Stimulated activated CD4-positive, alpha-beta T cell treated with anti-CD3 and anti-CD28 coated beads, Interleukin-15, amount 100 ng/mL, for 1 hour (primary cell): Measurements from ENCODE around the gene MEGF9.
"Not testable (repeated sequence)": the region's sequence is repeated elsewhere in the genome, so short reads cannot be mapped to it uniquely, and the experiment has no call there.

Source experiments
- DNase-seq, 2 donors: peaks; one replicate each; pipeline ENCODE4 v3.0.0-alpha.2; 2020; ENCODE audit warnings: low read depth in 1 of 2, low spot score in 1 of 2

MEGF9 gene

DNA sequence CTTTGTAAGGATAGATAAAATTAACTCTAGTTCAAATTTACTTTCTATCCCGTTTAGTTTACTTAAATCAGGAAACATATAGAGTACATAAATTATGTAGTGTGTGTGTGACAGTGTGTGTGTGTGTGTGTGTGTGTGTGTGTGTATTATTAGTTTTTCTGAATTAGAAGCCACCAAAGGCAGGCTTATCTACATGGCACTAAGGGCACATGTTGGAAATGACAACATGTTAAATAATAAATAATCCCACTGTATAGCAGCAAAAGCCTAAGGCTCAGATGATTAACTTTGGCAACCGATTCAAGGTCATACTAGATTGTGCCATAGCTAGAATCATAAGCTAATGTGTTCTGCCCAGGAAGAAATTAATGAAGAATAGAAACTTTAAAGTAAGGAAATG is 54.6 kb downstream of the MEGF9 start:
- no peak for DNase-seq

DNA sequence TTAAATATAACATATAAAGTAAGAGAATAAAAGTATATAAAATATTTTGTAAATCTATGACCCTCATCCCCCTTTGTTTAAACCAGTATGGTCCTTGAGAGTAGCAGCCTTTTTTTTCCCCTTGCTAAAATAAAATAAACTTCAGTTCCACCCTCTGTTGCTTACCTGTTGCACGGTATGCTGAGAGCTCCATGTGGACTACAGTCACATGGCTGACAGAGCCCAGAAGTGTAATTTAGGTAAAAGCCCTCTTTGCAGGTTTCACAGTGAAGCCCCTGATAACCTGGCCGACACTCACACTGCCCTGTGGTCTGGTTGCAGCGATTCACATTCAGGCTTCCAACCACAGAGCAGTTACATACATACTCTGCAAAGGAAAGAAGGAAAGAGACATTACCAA is 55.1 kb downstream of the MEGF9 start:
- no peak for DNase-seq

DNA sequence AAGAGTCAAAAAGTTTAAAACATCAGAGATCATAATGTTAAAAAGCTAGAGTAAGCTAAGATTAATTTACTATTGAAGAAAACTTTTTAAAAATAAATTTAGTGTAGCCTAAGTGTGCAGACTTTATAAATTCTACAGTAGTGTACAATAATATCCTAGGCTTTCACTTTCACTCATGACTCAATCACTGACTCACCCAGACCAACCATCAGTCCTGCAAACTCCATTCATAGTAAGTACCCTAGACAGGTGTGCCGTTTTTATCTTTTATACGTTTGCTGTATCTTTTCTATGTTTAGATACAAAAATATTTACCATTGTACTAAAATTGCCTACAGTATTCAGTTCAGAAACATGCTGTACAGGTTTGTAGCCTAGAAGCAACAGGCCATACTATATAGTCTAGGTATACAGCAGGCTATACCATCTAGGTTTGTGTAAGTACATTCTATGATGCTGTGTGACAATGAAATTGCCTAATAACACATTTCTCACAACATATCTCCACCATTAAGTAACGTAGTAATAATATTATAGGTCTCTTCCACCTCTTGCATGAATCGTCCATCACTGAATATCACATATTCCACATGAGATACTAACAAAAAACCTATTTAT is 59.2 kb downstream of the MEGF9 start:
- DNase-seq: no peak

DNA sequence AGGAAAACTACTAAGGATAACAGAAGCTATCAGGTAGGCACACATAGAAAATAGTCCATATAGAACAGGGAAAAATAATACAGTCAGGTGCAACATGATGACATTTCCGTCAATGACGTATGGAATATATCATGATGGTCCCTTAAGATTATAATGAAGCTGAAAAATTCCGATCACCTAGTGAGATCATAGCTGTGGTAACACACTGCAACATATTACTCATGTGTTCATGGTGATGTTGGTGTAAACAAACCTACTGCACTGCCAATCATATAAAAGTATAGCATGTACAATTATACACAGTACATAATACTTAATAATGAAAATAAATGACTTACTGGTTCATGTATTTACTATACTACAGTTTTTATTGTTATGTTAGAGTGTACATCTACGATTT is 60.0 kb downstream of the MEGF9 start:
- no peak for DNase-seq

DNA sequence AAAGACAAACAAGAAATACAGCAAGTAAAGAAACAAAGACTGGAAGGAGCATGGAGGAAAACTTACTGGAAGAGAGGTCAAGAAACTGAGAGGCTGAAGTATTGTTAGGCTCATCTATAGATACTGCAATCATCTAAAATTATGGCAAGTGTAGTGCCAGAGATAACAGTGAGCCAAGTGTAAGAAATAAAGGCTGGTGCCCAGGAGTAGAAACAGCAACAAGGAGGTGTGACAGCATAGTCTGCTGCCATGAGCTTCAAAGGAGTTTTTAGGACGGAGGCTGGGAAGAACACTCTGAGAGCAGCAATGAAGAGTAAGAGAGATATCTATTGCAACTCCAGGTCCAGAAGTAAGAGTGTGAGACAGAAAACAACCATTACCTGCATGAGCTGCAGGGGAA is 60.5 kb downstream of the MEGF9 start:
- no peak for DNase-seq

DNA sequence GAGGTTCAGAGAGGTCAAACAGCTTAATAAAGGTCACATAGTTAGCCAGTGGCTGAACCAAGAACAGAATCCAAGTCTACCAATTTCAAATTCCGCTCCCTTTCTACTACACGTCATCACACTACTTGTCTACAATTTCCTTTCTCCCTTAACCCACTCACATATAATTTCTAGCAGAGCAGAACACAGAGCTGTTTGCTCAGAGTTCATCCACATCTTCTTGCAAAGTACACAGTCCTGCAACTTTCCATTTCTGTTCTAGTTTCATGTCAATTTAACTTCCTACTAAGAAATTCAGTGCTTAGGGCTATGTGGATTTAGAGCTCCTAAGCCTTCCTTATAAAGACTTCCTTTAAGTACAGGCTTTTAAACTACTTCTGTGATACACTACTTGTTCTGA is 61.3 kb downstream of the MEGF9 start:
- DNase-seq: no peak

DNA sequence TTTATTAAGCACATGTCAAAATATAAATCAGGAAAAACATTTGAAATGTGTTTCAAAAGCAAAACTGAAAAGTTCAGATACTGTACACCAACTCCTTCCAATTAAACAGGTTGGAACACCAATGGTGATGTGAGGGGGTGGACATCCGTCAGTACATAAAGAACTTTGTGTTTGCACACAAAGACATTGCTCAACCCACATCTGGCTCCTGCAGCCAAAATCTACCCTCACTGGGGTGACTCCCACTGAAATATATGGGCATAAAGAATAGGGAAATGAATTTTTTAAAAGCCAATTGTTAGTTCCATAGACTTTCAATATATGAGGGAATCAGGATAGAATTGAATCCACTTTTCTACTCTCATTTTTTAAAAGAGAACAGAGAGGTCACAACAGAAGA is 63.9 kb downstream of the MEGF9 start:
- no peak for DNase-seq

DNA sequence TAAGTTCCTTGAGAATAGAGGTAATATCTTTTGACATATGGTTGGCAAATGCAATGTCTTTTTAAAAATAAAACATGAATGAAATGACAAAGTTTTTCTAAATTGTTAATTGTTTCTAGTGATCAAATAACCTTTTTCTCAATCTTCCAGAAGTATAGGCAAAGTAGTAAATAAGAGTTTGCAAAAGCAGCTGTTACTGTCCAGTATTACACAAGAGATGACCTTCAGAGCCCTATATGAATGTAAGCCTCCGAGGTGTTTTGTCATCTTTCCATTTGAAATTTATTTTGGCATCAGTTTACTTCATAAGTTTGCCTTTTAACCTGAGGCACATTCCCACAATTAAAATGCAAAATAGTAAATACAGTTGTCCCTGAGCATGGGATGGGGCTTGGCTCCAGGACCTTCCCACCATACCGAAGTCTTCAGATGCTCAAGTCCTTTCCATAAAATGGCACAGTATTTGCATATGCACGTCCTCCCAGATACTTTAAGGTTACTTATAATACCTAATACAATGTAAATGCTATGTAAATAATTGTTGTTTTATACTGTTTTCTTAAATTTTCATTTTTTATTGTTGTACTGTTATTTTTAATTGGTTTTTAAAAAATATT is 65.6 kb downstream of the MEGF9 start:
- no peak for DNase-seq

DNA sequence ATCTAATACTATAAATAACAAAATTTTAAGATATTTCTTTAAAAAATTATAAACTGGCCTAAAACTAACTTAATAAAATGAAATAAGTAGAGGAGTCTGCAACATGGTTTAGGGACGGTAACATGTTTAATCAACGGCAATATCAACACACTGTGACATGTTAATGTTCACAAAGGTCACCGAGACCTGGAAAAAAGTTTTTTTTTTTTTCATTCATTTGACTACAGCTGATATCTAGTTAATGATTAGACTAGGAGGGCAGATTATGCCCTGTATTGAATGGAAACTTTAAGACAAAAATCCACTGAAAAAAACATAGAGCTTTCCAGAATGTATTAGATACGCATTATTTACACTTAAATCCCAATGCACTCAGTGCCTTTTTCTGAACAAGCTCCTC is 67.3 kb downstream of the MEGF9 start:
- no peak for DNase-seq

DNA sequence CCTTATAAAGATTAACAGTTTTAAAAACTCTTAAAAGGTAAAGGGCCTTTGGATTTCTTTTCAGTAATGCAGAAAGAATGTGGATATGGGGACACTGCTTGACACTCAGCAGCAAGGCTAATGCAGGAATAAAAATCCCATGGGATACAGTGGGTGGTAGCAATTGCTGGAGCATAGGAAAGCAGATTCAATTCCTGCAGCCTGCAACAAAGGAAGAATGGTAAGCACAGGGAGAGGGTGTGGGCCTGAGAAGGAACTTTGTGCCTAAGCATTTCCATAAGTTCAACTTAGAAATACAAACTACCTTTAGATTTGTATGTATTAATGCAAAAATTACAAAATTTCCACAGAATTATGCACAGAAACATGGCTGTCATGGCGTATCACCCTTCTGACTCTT is 68.5 kb downstream of the MEGF9 start:
- DNase-seq: no peak

DNA sequence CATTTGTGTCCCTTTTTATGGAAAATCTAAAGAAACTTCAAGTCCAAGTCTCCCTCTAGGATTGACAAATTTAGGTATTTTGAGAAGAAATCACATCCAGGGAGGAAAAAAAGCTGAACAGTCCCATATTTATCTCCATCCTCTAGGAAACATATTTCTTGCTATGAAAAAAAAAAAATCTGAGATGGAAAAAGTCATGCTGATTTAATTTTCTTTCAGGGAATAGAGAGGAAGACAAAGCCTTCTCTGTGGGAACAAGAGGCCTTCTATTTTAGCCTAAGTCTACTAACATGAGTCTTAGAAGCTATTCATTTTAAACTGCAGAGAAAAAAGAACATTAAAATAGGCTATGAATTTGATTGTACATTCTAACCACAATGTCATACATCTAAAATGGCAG is 71.2 kb downstream of the MEGF9 start:
- DNase-seq: no peak

DNA sequence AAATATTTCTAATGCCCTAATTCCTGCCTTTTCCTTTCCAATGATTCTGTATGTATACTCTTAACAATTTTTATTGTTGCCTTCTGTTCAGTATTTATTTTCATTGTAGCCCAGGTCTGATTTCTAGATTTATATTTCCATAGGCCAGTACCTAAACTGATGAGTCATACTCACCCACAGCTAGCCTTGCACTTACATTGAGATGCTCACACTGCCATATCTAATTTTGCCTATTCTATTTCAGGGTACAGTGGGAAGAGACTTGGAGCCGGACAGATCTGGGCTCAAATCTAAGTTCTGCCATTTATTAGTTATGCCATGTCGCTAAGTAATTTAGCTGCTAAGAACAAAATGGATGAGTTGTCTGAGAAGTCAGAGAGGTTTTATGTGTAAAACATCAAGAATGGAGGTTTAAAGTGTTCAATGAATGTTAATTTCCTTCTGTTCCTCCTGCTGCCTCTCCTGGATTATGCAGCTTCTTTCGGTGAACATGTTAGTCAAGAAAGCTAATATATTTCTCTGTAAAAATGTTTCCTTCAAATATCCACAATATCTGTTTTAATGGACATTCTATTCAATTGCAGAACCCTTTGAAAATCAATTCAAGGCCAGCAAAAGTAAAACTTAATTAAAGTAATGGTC is 72.0 kb downstream of the MEGF9 start:
- no peak for DNase-seq

DNA sequence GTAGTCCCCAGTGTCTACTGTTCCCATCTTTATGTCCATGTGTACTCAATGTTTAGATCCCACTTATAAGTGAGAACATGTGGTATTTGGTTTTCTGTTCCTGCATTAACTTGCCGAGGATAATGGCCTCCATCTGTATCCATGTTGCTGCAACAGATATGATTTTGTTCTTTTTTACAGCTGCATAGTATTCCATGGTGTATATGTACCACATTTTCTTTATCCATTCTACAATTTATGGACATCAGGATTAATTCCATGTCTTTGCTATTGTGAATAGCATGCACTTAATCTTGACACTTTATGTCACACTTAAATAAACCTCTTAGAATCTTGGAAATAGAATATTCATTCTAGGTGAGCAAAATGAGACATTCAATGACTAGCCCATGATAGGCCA is 73.4 kb downstream of the MEGF9 start:
- not testable (repeated sequence) for DNase-seq

DNA sequence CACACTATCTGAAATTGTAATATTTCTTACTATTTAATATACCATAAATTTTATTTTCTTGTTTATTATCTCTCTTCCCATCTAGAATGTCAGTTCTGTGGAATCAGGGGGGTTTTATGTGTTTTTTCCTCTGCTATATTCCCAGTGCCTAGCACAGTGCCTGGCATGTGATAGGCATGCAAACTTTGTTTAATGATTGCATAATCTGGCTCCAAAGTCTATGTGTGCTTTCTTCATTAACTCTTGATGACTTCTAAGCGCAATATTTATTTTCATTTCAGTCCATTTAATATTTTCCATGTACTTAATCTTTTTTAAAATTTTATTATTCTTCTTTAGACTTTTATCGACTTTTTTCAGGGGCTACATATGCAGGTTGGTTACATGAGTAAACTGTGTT is 73.9 kb downstream of the MEGF9 start:
- DNase-seq: no peak

DNA sequence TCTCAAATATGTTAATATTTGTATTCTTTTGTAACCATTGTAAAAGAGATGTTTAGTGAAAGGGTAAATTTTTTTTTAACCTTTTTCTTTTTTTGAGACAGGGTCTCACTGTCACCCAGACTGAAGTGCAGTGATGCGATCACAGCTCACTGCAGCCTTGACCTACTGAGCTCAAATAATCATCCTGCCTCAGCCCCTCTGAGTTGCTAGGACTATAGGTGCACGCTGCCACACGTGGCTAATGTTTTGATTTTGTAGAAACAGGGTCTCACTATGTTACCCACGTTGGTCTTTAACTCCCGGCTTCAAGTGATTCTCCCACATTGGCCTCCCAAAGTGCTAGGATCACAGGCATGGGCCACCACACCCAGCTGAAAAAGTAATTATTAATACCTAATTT is 76.4 kb downstream of the MEGF9 start:
- no peak for DNase-seq

DNA sequence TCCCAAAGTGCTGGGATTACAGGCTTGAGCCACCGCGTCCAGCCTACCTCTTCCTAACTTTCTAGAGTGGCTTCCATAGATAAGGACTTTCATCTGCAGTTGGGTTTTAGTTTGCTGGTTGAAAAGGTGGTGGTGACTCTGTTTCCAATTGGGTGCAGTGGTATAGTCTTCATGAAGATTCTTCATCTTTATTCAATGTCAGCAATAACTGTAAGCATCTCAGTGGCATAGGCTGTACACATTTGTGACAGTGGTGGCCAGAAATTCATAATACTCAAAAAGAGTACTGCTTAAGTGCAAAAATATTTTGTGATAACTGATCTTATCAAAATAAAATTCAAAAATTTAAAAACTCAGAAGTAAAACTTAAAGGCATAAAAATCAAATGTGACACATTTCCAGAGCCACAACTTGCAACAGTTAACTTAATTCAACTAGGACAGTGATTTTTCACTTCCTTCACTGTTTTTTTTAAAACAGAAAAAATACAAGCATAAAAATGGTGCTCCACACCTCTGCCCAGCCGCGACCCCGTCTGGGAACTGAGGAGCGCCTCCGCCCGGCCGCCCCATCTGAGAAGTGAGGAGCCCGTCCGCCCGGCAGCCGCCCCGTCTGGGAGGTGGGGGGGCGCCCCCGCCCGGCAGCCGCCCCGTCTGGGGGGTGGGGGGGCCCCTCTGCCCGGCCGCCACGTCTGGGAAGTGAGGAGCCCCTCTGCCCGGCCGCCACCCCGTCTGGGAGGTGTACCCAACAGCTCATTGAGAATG is 77.9 kb downstream of the MEGF9 start:
- no peak for DNase-seq

DNA sequence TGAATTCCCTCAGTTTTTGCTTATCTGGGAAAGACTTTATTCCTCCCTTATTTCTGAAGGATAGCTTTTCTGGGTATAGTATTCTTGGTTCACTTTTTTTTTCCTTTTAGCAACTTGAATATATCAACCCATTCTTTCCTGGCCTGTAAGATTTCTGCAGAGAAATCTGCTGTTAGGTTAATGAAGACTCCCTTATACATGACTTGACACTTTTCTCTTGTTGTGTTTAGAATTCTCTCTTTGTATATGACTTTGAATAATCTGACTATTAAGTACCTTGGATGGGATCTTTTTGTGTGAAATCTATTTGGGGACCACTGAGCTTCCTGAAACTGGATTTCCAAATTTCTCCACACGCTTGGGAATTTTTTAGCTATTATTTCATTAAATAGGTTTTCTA is 79.3 kb downstream of the MEGF9 start:
- no peak for DNase-seq

DNA sequence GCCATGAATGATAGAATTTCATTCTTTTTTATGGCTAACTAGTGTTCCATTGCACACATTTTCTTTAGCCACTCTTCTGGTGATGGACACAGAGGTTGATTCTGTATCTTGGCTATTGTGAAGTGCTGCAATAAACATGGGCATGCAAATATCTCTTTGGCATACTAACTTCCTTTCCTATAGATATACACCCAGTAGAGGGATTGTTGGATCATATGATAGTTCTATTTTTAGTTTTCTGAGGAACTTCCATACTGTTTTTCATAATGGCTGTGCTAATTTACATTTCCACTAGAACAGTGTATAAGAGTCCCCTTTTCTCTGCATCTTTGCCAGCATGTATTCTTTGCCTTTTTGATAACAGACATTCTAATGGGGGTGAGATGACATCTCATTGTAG is 83.9 kb downstream of the MEGF9 start:
- DNase-seq: no peak

DNA sequence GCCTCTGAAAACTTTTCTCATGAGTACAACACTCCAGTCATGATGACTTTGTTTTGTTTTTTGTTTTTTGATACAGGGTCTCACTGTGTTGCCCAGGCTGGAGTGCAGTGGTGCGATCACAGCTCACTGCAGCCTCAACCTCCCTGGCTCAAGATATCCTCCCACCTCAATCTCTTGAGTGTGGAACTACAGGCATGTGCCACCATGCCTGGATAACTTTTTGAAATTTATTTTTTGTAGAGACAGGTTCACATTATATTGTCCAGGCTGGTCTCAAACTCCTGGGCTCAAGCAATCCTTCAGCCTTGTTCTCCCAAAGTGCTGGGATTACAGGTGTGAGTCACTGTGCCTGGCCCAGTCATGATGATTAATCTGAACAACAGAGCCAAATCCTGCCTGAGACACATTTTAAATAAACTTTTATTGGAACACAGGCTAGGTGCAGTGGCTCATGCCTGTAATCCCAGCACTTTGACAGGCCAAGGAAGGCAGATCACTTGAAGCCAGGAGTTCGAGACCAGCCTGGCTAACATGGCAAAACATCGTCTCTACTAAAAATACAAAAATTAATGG is 85.3 kb downstream of the MEGF9 start:
- DNase-seq: not testable (repeated sequence)

DNA sequence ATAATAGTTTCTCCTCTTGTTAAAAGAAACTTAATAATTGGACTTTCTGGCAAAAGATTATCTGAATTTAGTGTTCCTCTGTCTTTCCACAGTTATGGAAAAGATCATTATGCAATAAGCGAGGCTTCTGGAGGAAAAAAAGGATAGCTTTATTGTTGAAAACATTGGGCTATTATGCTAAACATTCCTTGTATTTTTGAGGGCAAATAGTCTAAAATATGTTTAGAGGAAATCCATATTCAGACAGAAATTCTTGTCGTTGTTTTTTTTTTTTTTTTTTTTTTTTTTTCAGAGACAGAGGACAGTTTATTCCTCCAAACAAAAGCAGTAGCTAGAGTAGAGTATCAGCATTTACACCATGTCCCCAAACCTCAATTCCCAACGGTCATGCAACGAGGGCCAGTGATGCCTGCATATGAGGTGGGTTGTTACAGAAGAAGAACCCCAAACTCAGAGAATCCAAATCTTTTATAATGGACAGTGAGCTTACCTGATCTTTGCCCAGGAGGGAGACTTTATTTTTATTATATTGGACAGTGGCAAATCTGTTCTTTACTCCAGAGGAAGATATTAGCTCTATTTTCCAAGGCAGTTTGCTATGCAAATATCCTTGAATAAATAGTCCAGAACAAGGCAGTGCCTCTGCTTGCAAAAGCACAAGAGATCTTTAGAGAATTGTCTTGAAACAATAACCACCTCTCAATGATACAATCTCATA is 85.9 kb downstream of the MEGF9 start:
- DNase-seq: no peak

DNA sequence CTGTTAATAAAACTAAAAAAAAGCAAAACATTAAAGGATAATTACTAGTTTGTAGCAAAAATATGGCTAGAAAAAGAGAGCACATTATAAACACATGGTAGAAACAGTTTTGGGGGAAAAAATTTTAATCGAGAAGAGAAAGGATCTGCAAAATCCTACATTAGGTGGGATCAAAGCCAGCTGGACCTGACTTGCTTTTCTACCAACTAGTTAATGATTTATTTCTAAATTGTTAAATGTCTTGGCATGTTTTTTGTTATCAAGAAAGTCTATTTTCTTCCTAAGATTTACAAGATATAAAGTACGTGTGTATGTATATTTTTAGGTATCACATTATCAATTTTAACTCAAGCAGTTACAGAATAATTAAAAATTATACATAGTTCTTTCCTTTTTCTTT is 87.2 kb downstream of the MEGF9 start:
- no peak for DNase-seq
